Measurements from ENCODE around the gene MIPEP. TPM values are rescaled to one million over a fixed set of nuclear protein-coding genes. Genes with fewer than 3 reads are reported as not detected.

The MIPEP gene
- total RNA-seq, 1 donor from 2014 or later = 9.2 TPM

DNA sequence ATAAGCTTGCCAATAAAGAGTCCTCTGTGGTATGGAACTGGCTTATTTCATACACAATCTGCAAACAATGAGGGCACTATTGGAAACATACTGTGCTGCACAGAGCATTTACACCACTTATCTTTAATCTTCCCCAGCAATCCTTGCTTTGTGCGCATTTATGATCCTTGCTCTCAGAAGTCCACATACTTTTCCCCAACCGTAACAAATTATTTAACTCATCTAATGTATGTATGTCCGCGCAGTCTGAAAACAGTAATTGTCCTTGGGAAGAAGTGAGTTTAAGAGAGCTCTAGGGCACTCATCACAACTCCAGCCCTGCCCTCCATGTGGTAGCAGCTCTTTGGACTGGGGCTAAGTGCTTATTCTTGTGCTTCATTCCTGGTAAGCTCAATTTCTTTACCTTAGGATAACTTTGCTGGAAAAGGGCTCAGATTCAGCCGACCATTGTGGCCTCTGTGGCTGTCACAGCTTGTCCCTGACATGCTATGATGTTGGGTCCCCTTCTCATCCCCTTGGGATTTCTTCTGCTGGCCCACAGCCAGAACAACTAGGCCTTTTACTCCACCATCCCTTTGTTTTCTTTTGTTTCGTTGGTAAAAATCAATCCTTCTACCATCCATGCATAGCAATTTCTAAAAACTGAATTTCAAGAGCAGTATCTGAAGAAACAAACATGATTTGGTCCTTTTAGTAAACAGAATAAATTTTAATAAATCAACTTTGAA lies 166.3 kb downstream of the MIPEP start:
- intact Hi-C loops (cut with micrococcal nuclease) = no loop called here

DNA sequence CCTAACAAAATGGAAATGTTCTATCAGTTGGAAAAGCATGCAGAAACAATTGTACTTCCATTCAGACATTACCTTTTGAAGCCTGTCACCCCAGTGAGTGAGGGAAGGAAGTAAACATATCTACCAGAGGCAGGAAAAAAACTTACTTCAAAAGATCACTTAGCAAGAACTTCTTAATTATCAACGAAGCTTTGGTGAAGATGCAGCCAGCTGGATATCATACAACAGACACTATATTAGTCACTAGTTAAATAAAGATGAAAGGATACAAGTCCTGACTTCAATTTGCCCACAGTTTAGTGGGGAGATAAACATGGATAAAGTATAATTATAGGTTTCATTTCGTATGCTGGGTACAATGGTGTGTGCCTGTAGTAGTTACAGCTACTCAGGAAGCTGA lies 170.2 kb downstream of the MIPEP start:
- intact Hi-C loops (cut with micrococcal nuclease) = loop anchor here (2.0 kb wide), 1 partner anchor 152 kb away; no protein-coding TSS in a partner anchor

DNA sequence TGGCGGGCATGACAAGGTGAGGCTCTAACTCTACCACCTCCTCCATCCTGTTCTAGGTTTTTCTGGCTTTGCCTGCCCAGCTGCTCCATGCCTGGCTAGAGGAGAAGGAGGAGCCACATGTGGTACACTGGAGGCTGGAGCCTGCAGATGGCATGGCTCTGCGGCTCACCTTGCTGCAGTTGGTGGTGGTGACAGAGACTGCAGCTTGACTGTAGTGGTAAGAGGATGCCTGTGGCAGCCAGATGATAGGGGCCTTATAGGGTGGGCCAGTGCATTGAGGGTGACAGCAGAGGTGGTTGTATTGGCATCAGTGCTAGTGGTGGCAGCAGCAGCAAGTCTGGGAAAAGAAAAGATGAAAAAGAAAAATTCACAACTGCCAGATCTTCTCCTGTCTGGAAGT lies 172.8 kb downstream of the MIPEP start:
- intact Hi-C loops (cut with micrococcal nuclease) = no loop called here

DNA sequence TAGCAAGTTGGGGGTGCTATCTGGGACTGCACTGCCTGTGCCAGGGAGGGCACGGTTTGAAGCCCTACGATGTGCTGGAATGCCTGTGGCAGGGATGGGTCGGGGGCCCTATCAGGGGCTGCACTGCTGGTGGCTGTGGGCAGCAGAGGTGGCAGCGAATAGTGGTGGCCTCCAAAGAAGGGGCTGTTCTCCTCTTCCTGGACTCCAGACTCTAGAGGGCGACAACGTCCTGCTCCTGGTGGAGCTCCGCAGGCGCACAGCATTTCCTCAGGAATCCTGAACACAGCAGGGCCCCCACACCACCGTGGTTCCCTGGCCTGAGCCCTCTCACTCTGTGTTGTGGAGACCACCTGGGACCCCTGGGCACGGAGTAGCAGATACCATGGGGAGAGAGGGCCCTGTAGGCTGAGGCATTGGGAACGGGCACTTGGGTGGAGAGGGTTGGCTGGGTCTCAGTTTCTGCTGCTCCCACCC lies 173.4 kb downstream of the MIPEP start:
- intact Hi-C loops (cut with micrococcal nuclease) = no loop called here

DNA sequence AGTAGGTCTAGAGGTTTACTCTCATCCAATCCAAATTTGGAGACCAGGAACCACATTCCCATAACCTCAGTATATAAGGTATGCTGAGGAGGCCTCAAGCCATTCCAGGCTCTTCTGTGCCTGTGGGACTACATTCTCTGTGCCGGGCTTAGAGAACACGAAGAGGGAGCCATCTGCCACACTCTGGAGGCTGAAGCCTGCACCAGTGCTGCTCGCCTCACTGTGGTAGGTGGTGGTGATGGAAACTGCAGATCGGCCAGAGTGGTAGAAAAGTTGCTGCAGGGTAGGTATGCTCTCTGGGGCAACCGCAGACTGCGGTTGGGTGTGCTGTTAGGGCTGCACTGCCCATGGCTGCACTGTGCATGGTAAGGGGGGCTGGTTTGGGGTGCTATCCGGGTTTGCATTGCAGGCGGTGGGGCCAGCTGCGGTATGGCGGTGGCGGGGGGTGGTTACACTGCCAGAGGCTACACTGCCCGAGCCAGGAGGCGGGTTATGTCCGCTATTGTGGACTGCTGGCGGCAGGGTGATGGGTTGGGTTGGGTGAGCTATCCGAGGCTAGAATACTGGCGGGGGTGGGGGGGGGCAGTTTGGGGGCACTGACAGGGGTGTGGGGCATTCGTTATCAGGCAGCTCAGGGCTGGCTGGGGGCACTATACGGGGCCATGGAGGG lies 174.0 kb downstream of the MIPEP start:
- intact Hi-C loops (cut with micrococcal nuclease) = no loop called here

DNA sequence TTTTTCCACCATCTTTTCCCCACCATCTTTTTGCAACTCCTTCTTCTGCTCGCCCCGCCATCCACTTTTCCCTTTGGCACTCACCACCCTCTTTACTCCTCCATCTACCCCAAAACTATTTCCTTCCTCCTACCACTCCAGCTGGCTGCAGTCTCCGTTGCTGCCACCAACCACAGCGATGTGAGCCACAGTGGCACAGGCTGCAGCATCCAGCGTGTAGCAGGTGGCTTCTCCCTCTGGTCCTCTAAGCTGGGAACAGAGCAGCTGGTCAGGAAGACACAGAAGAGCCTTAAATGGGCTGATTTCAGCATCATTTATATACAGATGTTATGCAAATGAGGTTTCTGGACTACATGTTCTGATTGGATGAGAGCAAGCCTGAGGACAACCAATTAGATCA lies 174.5 kb downstream of the MIPEP start:
- intact Hi-C loops (cut with micrococcal nuclease) = no loop called here

DNA sequence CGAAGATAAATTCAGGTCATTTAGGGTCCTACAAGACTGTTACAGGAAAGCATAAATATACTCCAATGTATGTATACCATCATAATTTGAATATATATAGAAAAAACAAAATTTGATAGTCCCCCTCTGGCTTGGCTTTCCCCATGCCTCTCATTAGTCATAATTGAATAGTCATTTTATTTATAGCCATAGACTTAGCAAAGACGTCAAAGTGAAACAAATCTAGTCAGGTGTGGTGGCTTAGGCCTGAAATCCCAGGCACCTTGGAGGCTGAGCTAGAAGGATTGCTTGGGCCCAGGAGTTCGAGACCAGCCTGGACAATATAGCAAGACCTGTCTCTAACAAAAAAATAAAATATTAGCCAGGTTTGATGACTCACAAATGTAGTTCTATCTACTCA lies 177.8 kb downstream of the MIPEP start:
- intact Hi-C loops (cut with micrococcal nuclease) = no loop called here

DNA sequence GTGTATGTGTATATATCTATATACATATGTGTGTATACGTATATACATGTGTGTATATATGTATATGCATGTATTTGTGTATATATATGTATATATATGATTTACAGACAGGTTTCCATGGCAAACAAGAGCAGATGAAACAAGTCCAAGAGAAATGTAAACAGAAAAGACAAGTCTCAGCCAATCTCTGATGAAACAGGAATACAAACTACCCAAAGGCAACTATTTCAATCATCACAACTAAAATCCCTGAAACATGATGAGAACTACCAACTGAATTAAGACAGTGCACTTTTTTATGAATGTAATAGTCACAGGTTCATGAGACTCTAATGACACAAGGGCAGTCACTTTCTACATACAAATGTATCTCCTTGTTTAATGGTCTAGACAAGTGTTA lies 178.8 kb downstream of the MIPEP start:
- intact Hi-C loops (cut with micrococcal nuclease) = no loop called here

DNA sequence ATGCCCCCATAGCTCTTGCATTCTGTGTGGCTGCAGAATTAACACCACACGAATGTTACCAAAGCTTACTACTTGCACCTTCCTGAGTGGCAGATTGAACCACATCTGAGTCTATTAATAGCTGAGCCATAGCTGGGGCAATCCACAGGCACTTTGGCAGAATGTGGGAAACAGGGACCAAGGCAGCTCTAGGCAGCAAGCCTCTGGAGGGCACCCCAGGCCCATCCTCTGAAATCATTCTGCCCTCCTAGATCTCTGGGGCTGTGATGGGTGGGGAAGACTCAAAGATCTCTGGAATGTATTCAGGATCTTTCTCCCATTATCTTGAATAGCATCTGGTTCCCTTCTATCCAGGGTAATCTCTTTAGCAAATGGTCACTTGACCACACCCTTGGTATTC lies 179.7 kb downstream of the MIPEP start:
- intact Hi-C loops (cut with micrococcal nuclease) = loop anchor here (5.0 kb wide), 1 partner anchor 242 kb away; no protein-coding TSS in a partner anchor

DNA sequence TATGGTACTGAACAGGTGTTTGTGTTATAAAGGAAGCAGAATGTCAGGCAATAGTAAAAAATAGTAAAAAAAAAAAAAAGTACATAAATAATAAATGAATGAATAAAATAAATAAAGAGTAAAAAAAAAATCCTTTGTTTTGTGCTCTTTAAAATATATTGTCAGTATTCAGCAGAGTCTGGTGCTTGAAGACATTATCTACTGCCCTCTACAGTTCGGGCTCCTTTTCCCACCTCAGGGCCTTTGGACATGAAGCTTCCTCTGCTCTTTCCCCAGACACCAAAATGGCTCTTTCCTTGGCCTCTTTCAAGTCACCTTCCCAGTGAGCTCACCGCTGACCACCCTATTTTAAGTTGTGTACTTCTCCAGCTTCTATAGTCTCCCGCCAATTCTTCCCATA lies 181.5 kb downstream of the MIPEP start:
- intact Hi-C loops (cut with micrococcal nuclease) = loop anchor here (5.0 kb wide), 1 partner anchor 240 kb away; no protein-coding TSS in a partner anchor

DNA sequence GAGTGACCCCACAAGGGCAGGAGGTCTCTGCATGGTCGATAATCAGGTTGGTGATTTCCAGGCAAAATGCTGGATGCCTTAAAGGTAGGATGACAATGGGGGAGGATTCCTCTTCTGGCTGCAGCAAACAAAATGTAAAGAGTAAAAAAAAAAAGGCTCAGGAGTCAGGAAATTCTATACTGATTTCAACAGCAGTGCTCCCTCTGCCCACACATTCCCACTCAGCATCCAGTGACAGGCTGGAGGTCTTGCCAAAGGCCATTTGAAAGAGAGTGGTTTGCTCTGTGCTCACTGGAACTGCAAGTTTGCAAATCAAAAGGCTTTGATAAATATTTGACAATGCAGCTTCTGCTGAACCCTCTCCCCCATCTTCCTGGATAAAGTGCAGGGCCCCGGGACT lies 183.6 kb downstream of the MIPEP start:
- intact Hi-C loops (cut with micrococcal nuclease) = loop anchor here (5.0 kb wide), 1 partner anchor 238 kb away; no protein-coding TSS in a partner anchor

DNA sequence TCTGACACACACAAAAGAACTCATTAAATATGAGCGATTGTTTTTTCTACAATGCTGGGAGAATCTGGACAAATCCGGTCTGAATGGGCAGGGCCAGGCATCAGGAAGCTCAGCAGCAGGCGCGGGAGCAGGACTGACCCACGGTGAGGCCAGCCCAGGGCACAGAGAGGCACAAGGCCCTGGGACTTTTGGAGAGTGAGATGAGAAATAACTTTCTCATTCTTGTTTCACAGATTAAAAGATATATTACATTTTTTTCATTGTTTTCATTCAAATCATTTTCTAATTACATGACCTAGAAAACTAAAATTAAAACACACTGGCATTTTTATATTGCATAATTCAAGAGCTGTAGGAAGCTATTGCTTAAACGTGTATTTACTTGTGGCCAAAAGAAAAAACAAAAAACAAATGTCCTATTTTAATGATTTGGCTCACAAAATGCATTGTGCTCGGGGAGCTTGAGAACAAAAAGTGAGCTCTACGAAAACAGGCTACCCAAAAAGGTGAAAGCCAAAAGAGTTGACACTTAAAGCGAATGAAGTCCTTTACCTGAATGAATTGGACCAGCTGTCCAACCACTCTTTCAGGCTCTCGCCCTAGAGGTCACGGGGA lies 185.8 kb downstream of the MIPEP start:
- intact Hi-C loops (cut with micrococcal nuclease) = no loop called here

DNA sequence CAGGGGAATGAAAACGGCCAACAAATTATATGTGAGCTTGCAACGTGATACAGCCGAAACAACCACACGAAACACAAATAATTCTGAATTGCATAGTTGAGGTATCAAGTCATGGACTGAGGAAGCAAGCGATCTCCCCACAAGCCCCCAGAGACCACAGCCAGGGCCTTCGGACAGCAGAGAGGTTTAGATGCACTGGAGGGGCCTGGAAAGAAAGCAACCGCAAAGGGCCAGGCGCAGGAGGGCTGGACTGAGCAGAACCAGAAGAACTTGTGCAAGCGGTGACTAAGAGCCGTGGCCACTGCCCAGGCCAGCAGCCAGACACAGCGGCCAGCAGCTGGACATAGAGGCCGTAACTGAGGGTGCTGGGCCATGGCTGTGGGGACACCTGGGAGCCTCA lies 187.6 kb downstream of the MIPEP start:
- intact Hi-C loops (cut with micrococcal nuclease) = no loop called here

DNA sequence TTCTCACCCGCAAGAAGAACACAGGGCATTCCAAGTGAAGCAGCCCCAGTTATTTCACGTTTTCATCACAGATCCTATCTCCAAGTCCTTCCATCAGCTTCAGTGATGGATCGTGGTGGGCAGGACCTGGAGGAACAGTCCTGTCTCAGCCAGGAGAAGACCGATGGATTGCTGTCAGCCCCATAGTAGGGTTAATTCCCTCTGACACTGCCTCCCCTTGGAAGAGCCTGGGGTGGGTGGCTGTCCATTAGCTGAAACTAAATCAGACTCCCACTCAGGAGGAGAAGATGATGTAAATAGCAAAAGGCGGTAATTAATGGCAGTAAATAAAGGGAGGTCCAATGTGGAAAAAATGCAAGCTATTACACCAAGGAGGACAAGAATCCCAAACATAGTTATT lies 188.0 kb downstream of the MIPEP start:
- intact Hi-C loops (cut with micrococcal nuclease) = no loop called here

DNA sequence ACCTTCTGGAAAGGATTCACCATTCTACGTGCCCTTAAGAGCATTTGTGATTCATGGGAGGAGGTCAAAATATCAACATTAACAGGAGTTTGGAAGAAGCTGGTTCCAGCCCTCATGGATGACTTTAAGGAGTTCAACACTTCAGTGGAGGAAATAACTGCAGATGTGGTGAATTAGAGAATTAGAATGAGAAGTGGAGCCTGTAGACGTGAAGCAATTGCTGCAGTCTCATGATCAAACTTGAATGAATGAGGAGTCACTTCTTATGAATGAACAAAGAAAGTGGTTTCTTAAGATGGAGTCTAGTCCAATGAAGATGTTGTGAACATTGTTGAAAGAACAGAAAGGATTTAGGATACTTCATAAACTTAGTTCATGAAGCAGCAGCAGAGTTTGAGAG lies 189.9 kb downstream of the MIPEP start:
- intact Hi-C loops (cut with micrococcal nuclease) = no loop called here

DNA sequence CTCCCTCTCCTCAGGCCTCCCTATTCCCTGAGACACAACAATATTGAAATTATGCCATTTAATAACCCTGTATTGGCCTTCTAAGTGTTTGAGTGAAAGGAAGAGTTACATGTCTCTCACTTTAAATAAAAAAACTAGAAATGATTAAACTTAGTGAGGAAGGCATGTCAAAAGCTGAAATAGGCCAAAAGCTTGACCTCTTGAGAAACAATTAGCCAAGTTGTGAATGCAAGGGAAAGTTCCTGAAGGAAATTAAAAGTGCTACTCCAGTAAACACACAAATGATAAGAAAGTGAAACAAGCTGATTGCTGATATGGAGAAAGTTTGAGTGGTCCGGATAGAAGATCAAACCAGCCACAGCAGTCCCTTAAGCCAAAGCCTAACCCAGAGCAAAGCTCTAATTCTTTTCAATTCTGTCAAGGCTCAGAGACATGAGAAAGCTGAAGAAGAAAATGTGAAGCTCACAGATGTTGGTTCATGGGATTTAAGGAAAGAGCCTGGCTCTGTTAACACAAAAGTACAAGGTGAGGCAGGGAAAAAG lies 191.4 kb downstream of the MIPEP start:
- intact Hi-C loops (cut with micrococcal nuclease) = no loop called here

DNA sequence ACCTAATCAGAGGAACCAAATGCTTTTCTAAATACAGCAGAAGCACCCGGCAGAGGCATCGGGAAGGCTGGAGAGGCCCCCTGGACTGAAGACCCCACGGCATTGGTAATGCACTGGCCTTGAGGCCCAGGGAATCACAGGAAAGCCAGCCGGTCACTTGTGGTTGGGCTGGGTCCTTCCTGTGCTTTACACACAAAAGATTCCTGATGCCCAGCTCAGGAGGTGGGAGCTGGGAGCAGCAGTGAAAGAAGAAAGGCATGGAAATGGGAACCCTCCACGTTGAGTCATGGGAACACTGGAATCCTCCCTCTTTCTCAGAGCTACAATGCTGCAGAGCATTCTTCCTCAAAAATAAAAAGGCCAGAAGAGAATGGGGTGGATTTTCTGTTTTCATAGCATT lies 192.6 kb downstream of the MIPEP start:
- intact Hi-C loops (cut with micrococcal nuclease) = no loop called here

DNA sequence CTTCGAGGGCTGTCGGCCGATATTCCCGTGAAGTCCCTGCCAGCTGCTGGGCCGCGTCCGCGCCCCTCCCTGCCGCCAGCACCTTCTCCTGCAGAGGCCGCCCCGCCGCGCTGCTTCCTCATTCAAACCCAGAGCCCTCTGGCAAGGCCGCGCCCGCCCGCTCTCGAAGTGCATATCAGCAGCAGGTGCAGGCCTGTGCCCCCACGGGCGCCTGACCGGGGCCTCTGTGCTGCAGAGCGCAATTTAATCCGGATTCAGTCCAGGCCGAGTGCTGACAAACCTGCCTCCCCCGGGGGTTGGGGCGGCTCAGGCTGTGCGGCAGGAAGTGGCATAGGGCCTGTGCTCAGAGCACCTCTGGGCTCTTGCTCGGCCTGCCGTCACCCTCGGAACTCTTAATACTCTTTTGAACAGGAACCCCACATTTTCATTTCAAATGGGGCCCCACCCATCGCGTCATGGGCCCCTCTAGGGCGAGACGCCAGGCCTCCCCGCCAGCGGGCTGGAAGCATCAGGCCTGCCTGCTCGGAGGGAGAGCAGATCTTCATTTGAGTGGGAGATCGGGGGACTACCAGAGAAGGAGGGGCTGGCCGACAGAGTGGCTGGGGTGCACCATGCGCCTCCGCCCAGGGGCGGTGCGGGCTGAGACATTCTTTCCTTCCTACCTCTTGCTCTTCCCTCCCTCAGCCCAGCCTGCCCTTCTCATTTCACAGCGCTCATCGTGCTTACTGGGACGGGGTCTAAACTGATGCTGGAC lies 193.3 kb downstream of the MIPEP start:
- intact Hi-C loops (cut with micrococcal nuclease) = no loop called here

DNA sequence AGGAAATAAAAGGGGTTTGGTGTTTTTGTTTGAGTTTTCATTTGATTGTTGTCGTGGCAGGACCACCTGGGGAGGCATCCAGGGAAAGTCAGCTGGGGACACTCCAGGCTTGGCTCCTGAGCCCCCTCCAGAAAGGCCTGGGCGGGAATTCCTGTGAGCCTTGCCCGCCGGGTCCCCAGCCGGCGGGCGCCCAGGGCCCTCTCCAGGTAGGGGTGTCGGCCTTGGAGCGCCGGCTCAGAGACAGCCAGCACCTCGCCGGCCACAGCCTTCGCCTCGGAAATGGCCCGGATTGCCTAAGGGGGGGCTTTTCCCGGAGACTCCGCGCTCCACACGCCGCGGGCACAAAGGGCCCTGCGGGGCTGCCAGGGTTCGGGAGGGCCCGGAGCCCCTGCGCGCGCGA lies 194.0 kb downstream of the MIPEP start:
- intact Hi-C loops (cut with micrococcal nuclease) = no loop called here

DNA sequence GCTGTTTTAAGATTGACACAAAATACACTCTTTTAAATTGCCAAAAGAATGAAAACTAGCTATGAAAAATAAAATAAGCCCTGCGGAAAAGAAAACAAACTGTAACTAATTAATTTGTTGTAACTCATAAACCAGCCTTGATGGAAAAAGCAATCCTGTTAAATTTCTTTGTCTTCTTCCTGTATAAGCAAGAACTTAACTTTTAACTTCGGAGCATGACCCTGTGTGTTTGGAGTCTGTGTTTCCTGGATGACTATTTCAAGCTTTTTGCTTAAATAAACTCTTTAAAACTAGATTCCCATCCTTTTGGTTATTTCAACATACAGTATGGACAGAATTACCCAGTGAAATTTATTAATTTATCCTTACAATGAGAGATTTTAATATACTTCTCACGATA lies 196.4 kb downstream of the MIPEP start:
- intact Hi-C loops (cut with micrococcal nuclease) = no loop called here

DNA sequence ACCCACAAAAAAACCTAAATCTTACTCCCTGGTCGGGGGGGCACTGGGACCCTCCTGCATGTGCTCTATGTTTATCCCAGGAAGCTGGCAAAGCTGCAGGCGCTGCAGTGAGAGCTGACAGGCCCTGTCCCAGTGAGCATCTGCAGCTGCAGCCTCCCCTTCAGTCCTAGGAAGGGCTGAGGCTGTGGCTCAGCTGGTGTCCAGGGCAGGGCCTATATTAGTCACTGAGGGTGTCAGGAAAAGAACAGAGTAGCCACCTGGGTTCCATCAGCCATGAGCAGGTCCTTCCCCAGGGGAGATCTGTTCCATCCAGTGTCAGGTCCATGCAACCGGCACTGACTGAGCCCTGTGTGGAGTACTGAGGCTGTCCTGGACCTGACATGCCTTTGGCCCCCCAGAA lies 198.5 kb downstream of the MIPEP start:
- intact Hi-C loops (cut with micrococcal nuclease) = no loop called here
